ENCODE measurements around the gene ABHD12.

GRCh38 chr20:25281541-25281991 lies 109.1 kb downstream of the ABHD12 start:
- no peak for TF ChIP-seq POLR2A (IDR thresholded peaks at IDR 0.05)
- no peak for TF ChIP-seq CTCF (IDR thresholded peaks at IDR 0.05)

Data from uterus (tissue), 2 donors.